Small intestine (tissue), 7 donors: ENCODE measurements around the gene CLRN3. TPM values are rescaled to one million over a fixed set of nuclear protein-coding genes. Genes with fewer than 3 reads are reported as not detected.

Experiments
- DNase-seq, 2 donors: peaks; one replicate each; pipeline versions ENCODE4 v3.0.0 to v3.0.0-alpha.2; 2013
- FAIRE-seq: peaks from 2 replicates; lab custom pipeline; 2012; peaks lifted over from hg19 to GRCh38; lab: Jason Lieb, UNC
- H3K27ac ChIP-seq, 3 donors: one replicate each; pipeline ENCODE4 v1.5.1; 2013; ENCODE audit warnings: low read length in 2 of 3, mild to moderate bottlenecking in 2 of 3, control low read depth in 1 of 3, inconsistent platforms in 1 of 3, low read depth in 1 of 3, moderate library complexity in 1 of 3
- H3K27me3 ChIP-seq, 3 donors: one replicate each; pipeline ENCODE4 v1.6.1; 2013; ENCODE audit warnings: low read length in 3 of 3, inconsistent platforms in 1 of 3; ENCODE audit not compliant: control insufficient read depth in 3 of 3, insufficient read depth in 3 of 3
- H3K36me3 ChIP-seq, 3 donors: one replicate each; pipeline ENCODE4 v1.6.1; 2013; ENCODE audit warnings: low read length in 3 of 3, inconsistent platforms in 1 of 3, low read depth in 1 of 3, mild to moderate bottlenecking in 1 of 3, moderate library complexity in 1 of 3; ENCODE audit not compliant: control insufficient read depth in 3 of 3, insufficient read depth in 2 of 3
- H3K4me1 ChIP-seq, 3 donors: one replicate each; pipeline ENCODE4 v1.6.1; 2013; ENCODE audit warnings: low read length in 2 of 3, inconsistent platforms in 1 of 3, low read depth in 1 of 3, mild to moderate bottlenecking in 1 of 3, moderate library complexity in 1 of 3; ENCODE audit not compliant: control insufficient read depth in 3 of 3, insufficient read depth in 2 of 3
- H3K4me3 ChIP-seq, 3 donors: one replicate each; pipeline ENCODE4 v1.5.1; 2013; ENCODE audit warnings: low read length in 3 of 3, control low read depth in 1 of 3, inconsistent platforms in 1 of 3, low read depth in 1 of 3, mild to moderate bottlenecking in 1 of 3, moderate library complexity in 1 of 3
- H3K9me3 ChIP-seq, 2 donors: one replicate each; pipeline ENCODE4 v1.6.1; 2013; ENCODE audit warnings: low read depth in 1 of 2, low read length in 1 of 2; ENCODE audit not compliant: control insufficient read depth in 2 of 2, insufficient read depth in 1 of 2
- WGBS, 3 donors: extraction: QIAGEN DNeasy Blood & Tissue Kit; methylation state at CpG; one replicate each; pipeline ENCODE4 v1.1.7; 2013; 5-methylcytosine and 5-hydroxymethylcytosine counted together
- polyA plus RNA-seq, 4 donors: library from polyadenylated mRNA; stranded (reverse) in 3 of 4; unstranded in 1 of 4; fragments of 200-250 nt in 3 of 4; fragments of 120-200 nt in 1 of 4; gene quantifications; one replicate each; pipeline versions ENCODE4 v1.2.1 to v1.2.3, GENCODE V29; 2013
- donor health status: healthy with polysubstance abuse.
- donor health status: control.
- donor health status: control.
- donor health status: Bipolar disorder and iron deficiency.
- donor health status: healthy.

CLRN3 gene
- polyA plus RNA-seq, 4 donors = 72.0 to 150 (median 93.4) TPM

- no peaks in the 10 kb centered on the region for H3K36me3 ChIP-seq
- H3K9me3 ChIP-seq = peaks cover 0 to 15% of the 10 kb centered on the region in 2 donors
- H3K4me1 ChIP-seq = peaks cover 2 to 4% (median 3%) of the 10 kb centered on the region in 3 donors
- no peaks in the 10 kb centered on the region for H3K27me3 ChIP-seq
- H3K4me3 ChIP-seq = no peak overlapping the region
- DNase-seq (no peak), FAIRE-seq (no peak)
- WGBS, 3 donors = 49 to 64% (median 52%) methylated on average over 3 of the region's 3 CpGs
- peak overlapping the region in 1 of 3 donors; percentile 14 for H3K27ac ChIP-seq
Observed at GRCh38 chr10:127899766-127900387, 7.1 kb upstream of the CLRN3 start.

DNA sequence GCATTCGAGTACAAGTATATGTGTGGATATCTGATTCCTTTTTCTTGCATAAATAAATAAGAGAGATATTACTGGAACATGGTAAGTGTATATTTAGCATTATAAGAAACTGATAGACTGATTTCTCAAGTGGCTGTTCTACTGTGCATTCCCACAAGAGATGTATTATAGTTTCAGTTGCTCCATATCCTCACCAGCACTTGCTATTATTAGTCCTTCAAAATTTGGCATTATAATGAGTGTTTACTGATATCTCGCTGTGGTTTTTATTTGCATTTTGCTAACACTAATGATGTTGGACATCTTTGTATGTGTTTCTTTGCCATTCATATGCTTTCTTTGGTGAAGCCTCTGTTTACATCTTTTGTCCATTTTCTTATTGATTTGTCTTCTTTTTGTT is 4.4 kb upstream of the CLRN3 start:
- peaks cover 0 to 8% of the 10 kb centered on the region in 2 donors for H3K9me3 ChIP-seq
- H3K27me3 ChIP-seq = no peaks in the 10 kb centered on the region
- 83 to 93% (median 84%) methylated on average over 2 of the region's 2 CpGs for WGBS, 3 donors
- no peak overlapping the region for H3K27ac ChIP-seq
- H3K4me3 ChIP-seq = no peak overlapping the region
- no peaks in the 10 kb centered on the region for H3K36me3 ChIP-seq
- FAIRE-seq = no peak
- no peak for DNase-seq
- H3K4me1 ChIP-seq = peaks cover 0 to 11% (median 0%) of the 10 kb centered on the region in 3 donors

- peaks cover 0 to 5% of the 10 kb centered on the region in 2 donors for H3K9me3 ChIP-seq
- peaks cover 0 to 11% (median 0%) of the 10 kb centered on the region in 3 donors for H3K4me1 ChIP-seq
- no peak overlapping the region for H3K27ac ChIP-seq
- DNase-seq (no peak), FAIRE-seq (no peak)
- H3K27me3 ChIP-seq = no peaks in the 10 kb centered on the region
- H3K4me3 ChIP-seq = no peak overlapping the region
- no peaks in the 10 kb centered on the region for H3K36me3 ChIP-seq
Observed at GRCh38 chr10:127896590-127896989, 3.8 kb upstream of the CLRN3 start.

- H3K27ac ChIP-seq = no peak overlapping the region
- no peak for FAIRE-seq
Observed at GRCh38 chr10:127894146-127894545, 1.4 kb upstream of the CLRN3 start.

DNA sequence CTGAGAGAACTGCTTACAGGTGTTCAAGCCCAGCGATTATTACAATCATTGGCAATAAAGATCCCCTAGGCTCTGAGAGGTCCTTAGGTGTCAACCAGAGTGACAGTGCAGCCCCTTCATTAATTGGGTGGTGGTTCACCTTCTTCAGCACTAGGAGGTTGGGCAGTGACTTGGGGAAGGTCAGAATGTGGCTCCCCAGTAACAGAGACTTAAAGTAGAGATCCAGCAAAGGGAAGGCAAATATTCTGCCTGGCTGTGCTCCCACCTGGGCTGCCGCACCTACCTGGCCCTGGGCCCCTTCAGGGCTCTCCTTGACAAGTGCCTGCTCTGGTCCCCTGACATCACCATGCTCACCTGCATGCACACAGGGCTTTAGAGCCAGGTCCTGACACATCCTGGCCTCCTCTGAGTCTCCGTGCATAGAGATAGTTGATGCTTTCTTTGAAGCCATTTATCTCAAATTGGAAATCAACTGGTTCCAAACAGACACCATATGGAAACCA is 1.9 kb downstream of the CLRN3 start:
- peak; percentile 49 to 66 for DNase-seq
- H3K27me3 ChIP-seq = no peaks in the 10 kb centered on the region
- H3K4me1 ChIP-seq = peaks cover 0 to 38% (median 3%) of the 10 kb centered on the region in 3 donors
- peak overlapping the region; percentile 23 to 67 (median 46) for H3K4me3 ChIP-seq
- 28 to 65% (median 43%) methylated on average over 3 of the region's 3 CpGs for WGBS, 3 donors
- FAIRE-seq = no peak
- H3K27ac ChIP-seq = peak overlapping the region; percentile 78 to 94 (median 93)
- H3K36me3 ChIP-seq = peaks cover 0 to 20% (median 0%) of the 10 kb centered on the region in 3 donors
- no peaks in the 10 kb centered on the region for H3K9me3 ChIP-seq

More at GRCh38 chr10:127894146-127894545, 1.4 kb upstream of the CLRN3 start:
- no peak for DNase-seq
- Histone ChIP-seq H3K9me3 (peaks cover 0 to 4% of the 10 kb centered on the region in 2 donors), H3K4me3 (no peak overlapping the region), H3K27me3 (no peaks in the 10 kb centered on the region), H3K4me1 (peaks cover 0 to 11% (median 0%) of the 10 kb centered on the region in 3 donors), H3K36me3 (peaks cover 0 to 2% (median 0%) of the 10 kb centered on the region in 3 donors)
- 88 to 90% (median 90%) methylated on average over 1 of the region's 1 CpG for WGBS, 3 donors

GRCh38 chr10:127890216-127890615 is 2.5 kb downstream of the CLRN3 start:
- H3K27ac ChIP-seq = peak overlapping the region; percentile 93 to 94 (median 93)
- whole genome bisulfite sequencing, 3 donors = 11 to 43% (median 28%) methylated on average over 3 of the region's 3 CpGs
- no peak for FAIRE-seq

DNA sequence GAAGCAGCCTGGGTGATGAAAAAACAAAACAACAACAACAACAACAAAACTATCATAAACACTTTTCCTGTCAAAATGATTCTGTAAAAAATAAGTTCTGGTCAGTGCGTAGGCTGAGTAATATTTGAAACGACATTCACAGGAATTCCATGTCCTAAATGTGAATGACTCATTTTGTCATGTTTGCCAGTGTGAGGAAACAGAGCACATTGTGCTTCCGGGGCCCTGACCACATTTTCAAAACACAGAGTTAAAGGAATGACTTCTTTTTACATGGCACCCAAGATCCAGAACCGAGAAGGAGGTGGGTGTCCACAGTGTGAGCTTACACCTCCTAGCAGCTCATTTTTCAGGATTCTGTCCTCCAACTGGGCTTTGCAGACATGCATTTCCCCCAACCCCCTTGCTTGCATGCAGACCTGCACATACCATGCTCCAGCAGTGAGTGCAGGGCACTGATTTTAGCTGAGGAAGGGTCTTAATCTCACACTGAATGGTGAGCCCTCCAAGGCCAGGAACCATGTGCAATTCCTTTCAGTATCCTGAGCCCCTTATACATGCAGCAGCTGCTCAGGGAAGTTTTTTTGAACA is 3.0 kb downstream of the CLRN3 start:
- FAIRE-seq (no peak), DNase-seq (peak; percentile 60 to 61)
- Histone ChIP-seq H3K27ac (peak overlapping the region; percentile 93 to 94 (median 93)), H3K9me3 (no peaks in the 10 kb centered on the region), H3K4me3 (peak overlapping the region in 2 of 3 donors; percentile 46 to 67), H3K4me1 (peaks cover 5 to 49% (median 6%) of the 10 kb centered on the region in 3 donors), H3K36me3 (peaks cover 0 to 25% (median 0%) of the 10 kb centered on the region in 3 donors), H3K27me3 (no peaks in the 10 kb centered on the region)
- 9 to 26% (median 25%) methylated on average over 4 of the region's 4 CpGs for WGBS, 3 donors

More at GRCh38 chr10:127890216-127890615, 2.5 kb downstream of the CLRN3 start:
- peaks cover 0 to 20% (median 0%) of the 10 kb centered on the region in 3 donors for H3K36me3 ChIP-seq
- DNase-seq = no peak
- no peaks in the 10 kb centered on the region for H3K9me3 ChIP-seq
- peaks cover 1 to 44% (median 4%) of the 10 kb centered on the region in 3 donors for H3K4me1 ChIP-seq
- no peaks in the 10 kb centered on the region for H3K27me3 ChIP-seq
- H3K4me3 ChIP-seq = peak overlapping the region in 2 of 3 donors; percentile 46 to 67

GRCh38 chr10:127888521-127889312 is 4.0 kb downstream of the CLRN3 start:
- H3K27ac ChIP-seq = peak overlapping the region; percentile 93 to 94 (median 93)
- no peaks in the 10 kb centered on the region for H3K27me3 ChIP-seq
- H3K36me3 ChIP-seq = peaks cover 0 to 35% (median 0%) of the 10 kb centered on the region in 3 donors
- WGBS, 3 donors = 21 to 64% (median 37%) methylated on average over 13 of the region's 13 CpGs
- no peaks in the 10 kb centered on the region for H3K9me3 ChIP-seq
- peak; percentile 93 to 98 for DNase-seq
- FAIRE-seq = no peak
- H3K4me1 ChIP-seq = peaks cover 6 to 54% (median 10%) of the 10 kb centered on the region in 3 donors
- peak overlapping the region in 2 of 3 donors; percentile 46 to 67 for H3K4me3 ChIP-seq
